Measurements from ENCODE around the gene LOXHD1.

Gene LOXHD1

GRCh38 chr18:46574000-46574742, 82.8 kb downstream of the LOXHD1 start:
- DNase-seq (ENCODE audit: low read depth): no peak

- no peak for DNase-seq (ENCODE audit: low read depth)
Observed at GRCh38 chr18:46573156-46573555, 83.9 kb downstream of the LOXHD1 start.

GRCh38 chr18:46571756-46572155, 85.3 kb downstream of the LOXHD1 start:
- no peak for DNase-seq (ENCODE audit: low read depth)

- no peak for DNase-seq (ENCODE audit: low read depth)
Observed at GRCh38 chr18:46570666-46571065, 86.4 kb downstream of the LOXHD1 start.

GRCh38 chr18:46570134-46570533, 86.9 kb downstream of the LOXHD1 start:
- no peak for DNase-seq (ENCODE audit: low read depth)

- DNase-seq (ENCODE audit: low read depth): no peak
Observed at GRCh38 chr18:46569211-46569610, 87.8 kb downstream of the LOXHD1 start.

- DNase-seq (ENCODE audit: low read depth): no peak
Observed at GRCh38 chr18:46567196-46567595, 89.8 kb downstream of the LOXHD1 start.

GRCh38 chr18:46566111-46566510, 90.9 kb downstream of the LOXHD1 start:
- DNase-seq (ENCODE audit: low read depth): no peak

- DNase-seq (ENCODE audit: low read depth): no peak
Observed at GRCh38 chr18:46565256-46565655, 91.8 kb downstream of the LOXHD1 start.

- DNase-seq (ENCODE audit: low read depth): no peak
Observed at GRCh38 chr18:46563317-46563716, 93.7 kb downstream of the LOXHD1 start.

GRCh38 chr18:46562674-46563192, 94.3 kb downstream of the LOXHD1 start:
- no peak for DNase-seq (ENCODE audit: low read depth)

- no peak for DNase-seq (ENCODE audit: low read depth)
Observed at GRCh38 chr18:46560671-46561045, 96.4 kb downstream of the LOXHD1 start.

GRCh38 chr18:46559946-46560670, 96.9 kb downstream of the LOXHD1 start:
- no peak for DNase-seq (ENCODE audit: low read depth)

- no peak for DNase-seq (ENCODE audit: low read depth)
Observed at GRCh38 chr18:46559296-46559695, 97.7 kb downstream of the LOXHD1 start.

GRCh38 chr18:46556590-46557206, 100.3 kb downstream of the LOXHD1 start:
- no peak for DNase-seq (ENCODE audit: low read depth)

- DNase-seq (ENCODE audit: low read depth): no peak
Observed at GRCh38 chr18:46555724-46556123, 101.3 kb downstream of the LOXHD1 start.

- DNase-seq (ENCODE audit: low read depth): no peak
Observed at GRCh38 chr18:46555213-46555612, 101.8 kb downstream of the LOXHD1 start.

GRCh38 chr18:46554406-46555080, 102.5 kb downstream of the LOXHD1 start:
- no peak for DNase-seq (ENCODE audit: low read depth)

GRCh38 chr18:46550609-46551008, 106.4 kb downstream of the LOXHD1 start:
- DNase-seq (ENCODE audit: low read depth): no peak

GRCh38 chr18:46547520-46547919, 109.5 kb downstream of the LOXHD1 start:
- DNase-seq (ENCODE audit: low read depth): no peak

GRCh38 chr18:46546111-46546640, 110.8 kb downstream of the LOXHD1 start:
- no peak for DNase-seq (ENCODE audit: low read depth)

GRCh38 chr18:46542545-46542944, 114.5 kb downstream of the LOXHD1 start:
- no peak for DNase-seq (ENCODE audit: low read depth)
